RWPE2 (cell line): ENCODE data around the gene GNAL.

Source experiments
- ATAC-seq: fragments of 200-7000 bp; cut with Tn5 transposase; 3 replicates; pipeline ENCODE4 v1.9.1; 2021; ENCODE audit warnings: low read depth
- DNase-seq: peaks from one replicate; pipeline ENCODE4 v3.0.0-alpha.2; 2020; ENCODE audit warnings: low spot score
- H3K27ac ChIP-seq: fragments of 450-650 bp; 2 replicates; pipeline ENCODE4 v1.5.1; 2017; ENCODE audit warnings: mild to moderate bottlenecking; ENCODE audit not compliant: poor library complexity, severe bottlenecking
- H3K27me3 ChIP-seq: fragments of 250-450 bp; sonication (Bioruptor Pico); 2 replicates; pipeline ENCODE4 v1.5.1; 2021; ENCODE audit warnings: mild to moderate bottlenecking, moderate library complexity; ENCODE audit not compliant: insufficient read depth, poor library complexity, severe bottlenecking
- H3K36me3 ChIP-seq: fragments of 250-450 bp; sonication (Bioruptor Pico); 2 replicates; pipeline ENCODE4 v1.5.1; 2020; ENCODE audit warnings: low read depth, mild to moderate bottlenecking, moderate library complexity
- H3K4me1 ChIP-seq: fragments of 250-450 bp; sonication (Bioruptor Pico); 2 replicates; pipeline ENCODE4 v1.5.1; 2021; ENCODE audit warnings: mild to moderate bottlenecking, moderate library complexity; ENCODE audit not compliant: insufficient read depth, poor library complexity, severe bottlenecking
- H3K4me3 ChIP-seq: fragments of 250-450 bp; sonication (Bioruptor Pico); 2 replicates; pipeline ENCODE4 v1.5.1; 2021; ENCODE audit warnings: mild to moderate bottlenecking, moderate library complexity; ENCODE audit not compliant: severe bottlenecking
- H3K9me3 ChIP-seq: fragments of 250-450 bp; sonication (Bioruptor Pico); 2 replicates; pipeline ENCODE4 v1.5.1; 2021; ENCODE audit warnings: mild to moderate bottlenecking, moderate library complexity; ENCODE audit not compliant: severe bottlenecking
- TF ChIP-seq, protein P1 (sequence below): fragments of 450-650 bp; IDR thresholded peaks from one replicate; pipeline ENCODE4 v1.5.1; 2017; ENCODE audit warnings: mild to moderate bottlenecking, moderate library complexity; ENCODE audit not compliant: poor library complexity, severe bottlenecking

The GNAL gene

DNA sequence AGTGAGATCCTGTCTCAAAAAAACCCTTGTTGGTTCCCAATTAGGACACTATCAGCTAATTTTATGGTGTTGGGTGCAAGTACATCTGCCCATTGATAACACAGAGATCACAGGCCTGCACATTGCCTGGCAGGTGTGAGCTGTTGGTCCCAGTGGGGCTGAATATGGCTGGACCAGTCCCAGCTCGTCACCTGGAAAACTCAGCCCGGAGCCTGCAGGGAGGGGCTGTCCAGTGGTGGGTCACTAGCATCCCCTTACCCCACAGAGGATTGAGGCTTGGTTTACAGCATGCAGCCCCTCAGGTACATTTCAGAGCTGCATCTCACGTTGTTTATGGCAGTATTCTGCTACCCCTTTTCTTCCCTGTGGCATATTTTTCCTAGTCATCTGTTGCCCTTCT lies 121.3 kb downstream of the GNAL start:
- peaks cover 3% of the 10 kb centered on the region for H3K4me1 ChIP-seq
- no peak overlapping the region for H3K27ac ChIP-seq
- DNase-seq (no peak), ATAC-seq (no peak)
- H3K27me3 ChIP-seq: no peaks in the 10 kb centered on the region
- no peak overlapping the region for H3K4me3 ChIP-seq
- no peaks in the 10 kb centered on the region for H3K9me3 ChIP-seq
- TF ChIP-seq, protein P1, sequence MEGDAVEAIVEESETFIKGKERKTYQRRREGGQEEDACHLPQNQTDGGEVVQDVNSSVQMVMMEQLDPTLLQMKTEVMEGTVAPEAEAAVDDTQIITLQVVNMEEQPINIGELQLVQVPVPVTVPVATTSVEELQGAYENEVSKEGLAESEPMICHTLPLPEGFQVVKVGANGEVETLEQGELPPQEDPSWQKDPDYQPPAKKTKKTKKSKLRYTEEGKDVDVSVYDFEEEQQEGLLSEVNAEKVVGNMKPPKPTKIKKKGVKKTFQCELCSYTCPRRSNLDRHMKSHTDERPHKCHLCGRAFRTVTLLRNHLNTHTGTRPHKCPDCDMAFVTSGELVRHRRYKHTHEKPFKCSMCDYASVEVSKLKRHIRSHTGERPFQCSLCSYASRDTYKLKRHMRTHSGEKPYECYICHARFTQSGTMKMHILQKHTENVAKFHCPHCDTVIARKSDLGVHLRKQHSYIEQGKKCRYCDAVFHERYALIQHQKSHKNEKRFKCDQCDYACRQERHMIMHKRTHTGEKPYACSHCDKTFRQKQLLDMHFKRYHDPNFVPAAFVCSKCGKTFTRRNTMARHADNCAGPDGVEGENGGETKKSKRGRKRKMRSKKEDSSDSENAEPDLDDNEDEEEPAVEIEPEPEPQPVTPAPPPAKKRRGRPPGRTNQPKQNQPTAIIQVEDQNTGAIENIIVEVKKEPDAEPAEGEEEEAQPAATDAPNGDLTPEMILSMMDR: no peak
- H3K36me3 ChIP-seq: no peaks in the 10 kb centered on the region

DNA sequence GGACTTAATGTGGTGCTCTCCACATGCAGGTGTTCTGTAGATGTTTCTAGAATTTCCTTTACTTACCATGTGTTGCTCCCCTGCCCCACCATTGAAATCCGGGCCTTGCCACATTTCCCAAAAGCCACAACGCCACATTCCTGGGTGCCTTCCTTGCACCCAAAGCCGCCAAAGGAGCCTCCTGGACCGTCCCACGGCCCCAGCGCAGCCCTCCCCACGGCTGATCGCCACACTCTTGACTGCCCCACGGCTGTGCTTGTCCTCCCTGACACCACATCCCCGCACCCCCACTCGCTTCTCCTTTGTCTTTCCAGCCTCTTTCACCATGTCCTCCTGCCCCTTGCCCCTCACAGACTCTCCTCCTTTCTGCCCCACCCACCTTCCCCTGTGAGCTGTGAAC lies 121.9 kb downstream of the GNAL start:
- no peak for DNase-seq
- ATAC-seq: no peak
- no peaks in the 10 kb centered on the region for H3K27me3 ChIP-seq
- H3K27ac ChIP-seq: no peak overlapping the region
- TF ChIP-seq, protein P1: no peak
- peaks cover 3% of the 10 kb centered on the region for H3K4me1 ChIP-seq
- no peaks in the 10 kb centered on the region for H3K36me3 ChIP-seq
- H3K9me3 ChIP-seq: no peaks in the 10 kb centered on the region
- no peak overlapping the region for H3K4me3 ChIP-seq

DNA sequence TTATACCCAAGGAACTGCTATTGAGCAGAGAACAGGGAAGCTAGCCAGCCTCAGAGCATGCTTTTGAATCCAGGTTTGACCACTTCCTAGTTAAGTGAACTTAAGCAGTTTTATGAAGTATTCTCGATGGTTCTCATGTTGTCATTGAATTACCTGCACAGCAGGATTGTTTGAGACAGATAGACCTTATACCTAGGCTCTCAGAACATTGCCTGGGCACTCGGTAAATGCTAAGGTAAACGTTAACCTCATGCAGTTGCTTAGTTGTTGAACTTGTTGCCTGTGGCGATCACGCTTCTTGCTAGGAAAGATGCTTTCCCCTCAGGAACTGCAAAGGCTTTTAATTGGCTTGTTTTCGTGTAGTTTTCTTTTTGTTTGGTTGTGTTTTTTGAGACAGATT lies 128.2 kb downstream of the GNAL start:
- H3K27ac ChIP-seq: no peak overlapping the region
- H3K9me3 ChIP-seq: no peaks in the 10 kb centered on the region
- DNase-seq (no peak), ATAC-seq (no peak)
- TF ChIP-seq, protein P1: no peak
- no peaks in the 10 kb centered on the region for H3K36me3 ChIP-seq
- no peak overlapping the region for H3K4me3 ChIP-seq
- no peaks in the 10 kb centered on the region for H3K4me1 ChIP-seq
- H3K27me3 ChIP-seq: no peaks in the 10 kb centered on the region

DNA sequence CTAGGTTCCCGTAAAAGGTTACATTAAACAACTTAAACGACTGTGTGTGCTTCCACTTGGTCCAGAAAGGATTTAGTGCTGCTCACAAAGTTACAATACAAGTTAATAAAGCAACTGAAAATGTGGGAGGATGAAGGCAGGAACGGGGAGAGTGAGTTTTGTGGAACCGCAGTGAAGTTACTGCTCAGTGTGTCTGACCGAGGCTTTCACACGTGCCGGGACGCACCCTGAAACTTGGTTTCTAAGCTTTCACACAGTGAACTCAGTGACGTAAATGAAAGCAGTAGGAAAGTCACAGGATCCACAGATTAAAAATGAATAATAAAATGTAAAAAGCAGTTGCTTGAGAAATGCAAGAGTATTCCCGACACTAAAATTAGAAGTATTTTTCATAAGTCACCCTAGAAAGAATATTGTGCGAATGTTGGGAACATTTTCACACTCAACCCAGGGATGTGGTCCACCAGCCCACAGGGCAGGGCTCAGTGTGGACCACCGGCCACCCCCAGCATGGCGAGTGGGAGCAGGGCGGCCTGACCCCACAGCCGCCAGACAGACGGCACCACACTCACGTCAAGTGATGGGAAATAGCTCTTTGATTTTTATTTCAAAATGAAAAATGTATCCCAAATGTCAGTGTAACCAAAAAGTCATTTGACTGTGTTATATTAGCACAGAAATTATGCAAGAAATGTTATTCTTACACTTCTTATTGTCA lies 129.6 kb downstream of the GNAL start:
- DNase-seq: no peak
- TF ChIP-seq, protein P1: no peak
- no peaks in the 10 kb centered on the region for H3K27me3 ChIP-seq

DNA sequence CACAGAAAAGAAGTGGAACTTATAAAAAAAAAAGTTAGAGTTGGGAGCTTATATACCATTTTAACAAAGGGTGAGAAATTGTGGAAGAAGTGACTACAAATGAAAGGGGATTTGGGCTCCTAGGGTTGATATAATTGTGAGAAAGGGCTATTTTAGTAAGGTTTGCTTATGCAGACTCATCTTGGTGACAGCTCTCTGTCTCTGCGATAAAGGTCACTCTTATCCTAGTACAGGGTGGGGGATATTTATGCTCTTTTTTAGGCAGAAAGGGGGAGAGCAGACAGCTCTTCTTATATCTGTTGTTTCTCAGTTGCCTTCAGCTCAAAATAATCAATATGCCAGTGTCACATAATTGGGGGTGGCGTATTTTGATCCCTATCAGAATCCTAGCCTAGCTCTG lies 130.9 kb downstream of the GNAL start:
- Histone ChIP-seq H3K9me3 (no peaks in the 10 kb centered on the region), H3K4me3 (no peak overlapping the region), H3K4me1 (no peaks in the 10 kb centered on the region), H3K27me3 (no peaks in the 10 kb centered on the region), H3K27ac (no peak overlapping the region), H3K36me3 (no peaks in the 10 kb centered on the region)
- TF ChIP-seq, protein P1: no peak
- ATAC-seq (no peak), DNase-seq (no peak)

More for the DNA sequence above, 129.6 kb downstream of the GNAL start:
- H3K4me1 ChIP-seq: no peaks in the 10 kb centered on the region
- no peaks in the 10 kb centered on the region for H3K9me3 ChIP-seq
- H3K27ac ChIP-seq: no peak overlapping the region
- ATAC-seq: no peak
- H3K36me3 ChIP-seq: no peaks in the 10 kb centered on the region
- no peak overlapping the region for H3K4me3 ChIP-seq
